Progenitor cell of endocrine pancreas (in vitro differentiated cells): Measurements from ENCODE around the gene HUWE1. TPM values are rescaled to one million over a fixed set of nuclear protein-coding genes. Genes with fewer than 3 reads are reported as not detected.

Source experiments
- DNase-seq: peaks from one replicate; pipeline ENCODE4 v3.0.0; 2021; ENCODE audit warnings: low spot score; ENCODE audit not compliant: unreplicated experiment
- H3K27ac Mint-ChIP-seq: 2 replicates; pipeline ENCODE4 v1.8.0; 2021; ENCODE audit warnings: mild to moderate bottlenecking, moderate library complexity, mixed read lengths
- H3K27me3 Mint-ChIP-seq: 2 replicates; pipeline ENCODE4 v1.8.0; 2021; ENCODE audit warnings: mixed read lengths
- H3K36me3 Mint-ChIP-seq: 2 replicates; pipeline ENCODE4 v1.8.0; 2022; ENCODE audit warnings: mixed read lengths; ENCODE audit not compliant: insufficient read depth
- H3K4me1 Mint-ChIP-seq: 2 replicates; pipeline ENCODE4 v1.8.0; 2021; ENCODE audit warnings: low read depth, mixed read lengths
- H3K4me3 Mint-ChIP-seq: 2 replicates; pipeline ENCODE4 v1.8.0; 2021; ENCODE audit warnings: low read depth, mild to moderate bottlenecking, moderate library complexity, mixed read lengths
- H3K9me3 Mint-ChIP-seq: 2 replicates; pipeline ENCODE4 v1.8.0; 2021; ENCODE audit warnings: low read depth, mixed read lengths
- CTCF ChIP-seq: fragments of 200-600 bp; sonication (generic); IDR thresholded peaks from one replicate; pipeline ENCODE4 v1.5.0; 2021; ENCODE audit warnings: antibody characterized with exemption, mild to moderate bottlenecking; ENCODE audit not compliant: unreplicated experiment
- total RNA-seq: library from RNA; stranded (reverse); gene quantifications from 2 replicates; pipeline ENCODE4 v1.2.1, GENCODE V29; 2021

Gene HUWE1
- total RNA-seq, 1 donor from 2014 or later = 298 TPM

DNA sequence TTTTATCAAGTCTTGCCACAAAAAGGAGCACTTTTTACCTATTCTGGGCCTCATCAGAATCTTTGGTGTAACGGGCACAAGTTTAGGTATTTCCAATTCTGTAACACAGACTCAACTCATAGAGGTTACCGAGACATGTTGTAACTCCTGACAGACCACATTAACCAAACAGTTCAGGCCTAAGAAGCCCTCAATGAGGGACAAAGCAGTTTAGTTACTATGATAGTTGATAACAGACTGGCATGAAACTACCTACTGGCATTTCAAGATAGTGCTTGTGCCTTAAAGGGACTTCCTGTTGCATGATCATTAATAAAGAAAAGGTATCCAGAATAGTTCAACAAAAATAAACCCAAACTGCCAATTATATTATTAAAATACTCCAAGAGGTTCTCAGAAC is 64.1 kb downstream of the HUWE1 start:
- H3K4me3 Mint-ChIP-seq = no peak overlapping the region
- DNase-seq = no peak
- peaks cover 17% of the 10 kb centered on the region for H3K36me3 Mint-ChIP-seq
- no peaks in the 10 kb centered on the region for H3K4me1 Mint-ChIP-seq
- no peak for TF ChIP-seq CTCF
- H3K9me3 Mint-ChIP-seq = peaks cover 16% of the 10 kb centered on the region
- H3K27me3 Mint-ChIP-seq = no peaks in the 10 kb centered on the region
- H3K27ac Mint-ChIP-seq = no peak overlapping the region

DNA sequence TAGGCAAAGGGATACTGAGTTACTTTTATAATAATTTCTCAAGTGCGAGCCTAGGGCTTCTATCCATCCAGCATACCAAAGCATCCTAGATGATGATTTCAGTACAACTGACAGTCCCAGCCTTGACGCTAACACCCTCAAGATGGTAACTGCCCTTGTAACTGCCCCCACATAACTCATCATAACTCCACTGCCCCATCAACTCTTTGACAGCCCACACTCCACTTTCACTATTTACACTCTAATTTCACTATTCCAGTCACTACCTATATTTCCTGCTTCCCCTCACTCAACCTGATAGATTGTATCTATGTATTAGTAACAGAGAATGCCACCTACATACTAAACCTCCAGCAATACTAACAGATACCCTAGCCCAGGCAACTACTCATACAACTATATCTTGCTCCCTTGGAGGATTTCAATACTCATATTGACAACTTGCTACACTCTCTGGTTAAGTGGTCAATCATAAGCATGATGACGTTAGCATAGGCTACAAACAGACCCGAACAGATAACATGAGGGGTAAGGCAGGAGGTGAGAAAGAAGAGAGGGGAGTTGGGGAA is 65.0 kb downstream of the HUWE1 start:
- no peak for DNase-seq
- no peaks in the 10 kb centered on the region for H3K27me3 Mint-ChIP-seq
- peaks cover 23% of the 10 kb centered on the region for H3K9me3 Mint-ChIP-seq
- no peak overlapping the region for H3K27ac Mint-ChIP-seq
- no peak overlapping the region for H3K4me3 Mint-ChIP-seq
- H3K36me3 Mint-ChIP-seq = peaks cover 18% of the 10 kb centered on the region
- no peak for TF ChIP-seq CTCF
- H3K4me1 Mint-ChIP-seq = no peaks in the 10 kb centered on the region

- H3K27me3 Mint-ChIP-seq = no peaks in the 10 kb centered on the region
- no peak for TF ChIP-seq CTCF
- peaks cover 26% of the 10 kb centered on the region for H3K9me3 Mint-ChIP-seq
- H3K36me3 Mint-ChIP-seq = peaks cover 25% of the 10 kb centered on the region
- no peak for DNase-seq
- no peaks in the 10 kb centered on the region for H3K4me1 Mint-ChIP-seq
- H3K4me3 Mint-ChIP-seq = no peak overlapping the region
- no peak overlapping the region for H3K27ac Mint-ChIP-seq
Observed at GRCh38 chrX:53616946-53617345, 69.6 kb downstream of the HUWE1 start.

DNA sequence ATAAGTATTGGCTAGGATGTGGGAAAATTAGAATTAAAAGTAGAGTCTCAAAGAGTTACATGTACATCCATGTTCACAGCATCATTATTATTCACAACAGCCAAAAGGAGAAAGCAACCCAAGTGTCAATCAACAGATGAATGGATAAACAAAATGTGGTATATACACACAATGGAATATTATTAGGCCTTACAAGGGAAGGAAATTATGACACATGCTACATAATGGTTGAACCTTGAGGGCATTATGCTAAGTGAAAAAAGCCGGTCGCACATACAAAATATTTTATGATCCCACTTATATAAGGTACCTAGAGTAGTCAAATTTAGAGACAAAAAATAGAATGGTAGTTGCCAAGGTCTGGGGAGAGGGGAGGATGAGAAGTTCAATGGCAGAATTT is 80.1 kb downstream of the HUWE1 start:
- no peaks in the 10 kb centered on the region for H3K4me1 Mint-ChIP-seq
- H3K27me3 Mint-ChIP-seq = no peaks in the 10 kb centered on the region
- H3K36me3 Mint-ChIP-seq = peaks cover 10% of the 10 kb centered on the region
- no peaks in the 10 kb centered on the region for H3K9me3 Mint-ChIP-seq
- TF ChIP-seq CTCF = no peak
- H3K27ac Mint-ChIP-seq = no peak overlapping the region
- no peak for DNase-seq
- no peak overlapping the region for H3K4me3 Mint-ChIP-seq

- H3K27me3 Mint-ChIP-seq = no peaks in the 10 kb centered on the region
- DNase-seq = no peak
- peaks cover 4% of the 10 kb centered on the region for H3K9me3 Mint-ChIP-seq
- no peak overlapping the region for H3K4me3 Mint-ChIP-seq
- no peak overlapping the region for H3K27ac Mint-ChIP-seq
- no peaks in the 10 kb centered on the region for H3K4me1 Mint-ChIP-seq
- TF ChIP-seq CTCF = no peak
- H3K36me3 Mint-ChIP-seq = peaks cover 9% of the 10 kb centered on the region
Observed at GRCh38 chrX:53605004-53605403, 81.5 kb downstream of the HUWE1 start.
